Measurements from ENCODE around the gene AOX1.
"Not testable (repeated sequence)": the region's sequence is repeated elsewhere in the genome, so short reads cannot be mapped to it uniquely, and the experiment has no call there.

AOX1 gene

GRCh38 chr2:200631287-200631686 lies 45.5 kb downstream of the AOX1 start:
- no peak for FAIRE-seq

GRCh38 chr2:200634231-200634964 lies 48.6 kb downstream of the AOX1 start:
- FAIRE-seq: no peak

GRCh38 chr2:200635251-200635650 lies 49.4 kb downstream of the AOX1 start:
- no peak for FAIRE-seq

GRCh38 chr2:200637901-200638300 lies 52.1 kb downstream of the AOX1 start:
- FAIRE-seq: no peak

- no peak for FAIRE-seq
These were observed 54.4 kb downstream of the AOX1 start for GRCh38 chr2:200640176-200640575.

- FAIRE-seq: no peak
These were observed 55.1 kb downstream of the AOX1 start for GRCh38 chr2:200640901-200641300.

- FAIRE-seq: not testable (repeated sequence)
These were observed 62.9 kb downstream of the AOX1 start for GRCh38 chr2:200648518-200649281.

GRCh38 chr2:200649724-200650123 lies 63.9 kb downstream of the AOX1 start:
- FAIRE-seq: no peak

- FAIRE-seq: no peak
These were observed 64.4 kb downstream of the AOX1 start for GRCh38 chr2:200650195-200650594.

GRCh38 chr2:200652158-200652557 lies 66.3 kb downstream of the AOX1 start:
- FAIRE-seq: no peak

GRCh38 chr2:200653021-200653420 lies 67.2 kb downstream of the AOX1 start:
- no peak for FAIRE-seq

GRCh38 chr2:200654823-200655222 lies 69.0 kb downstream of the AOX1 start:
- FAIRE-seq: no peak

GRCh38 chr2:200655918-200656580 lies 70.2 kb downstream of the AOX1 start:
- no peak for FAIRE-seq

GRCh38 chr2:200658278-200658864 lies 72.6 kb downstream of the AOX1 start:
- FAIRE-seq: no peak

- no peak for FAIRE-seq
These were observed 73.6 kb downstream of the AOX1 start for GRCh38 chr2:200659410-200659809.

- FAIRE-seq: no peak
These were observed 75.7 kb downstream of the AOX1 start for GRCh38 chr2:200661477-200661876.

GRCh38 chr2:200662727-200663126 lies 76.9 kb downstream of the AOX1 start:
- FAIRE-seq: no peak

GRCh38 chr2:200664770-200665494 lies 79.1 kb downstream of the AOX1 start:
- FAIRE-seq: no peak

- FAIRE-seq: no peak
These were observed 80.0 kb downstream of the AOX1 start for GRCh38 chr2:200665626-200666453.

- no peak for FAIRE-seq
These were observed 81.6 kb downstream of the AOX1 start for GRCh38 chr2:200667413-200667812.

- FAIRE-seq: no peak
These were observed 82.7 kb downstream of the AOX1 start for GRCh38 chr2:200668478-200668877.

GRCh38 chr2:200669308-200669707 lies 83.5 kb downstream of the AOX1 start:
- no peak for FAIRE-seq

Data from colon (tissue), 2 donors.